Measurements from ENCODE around the gene PGF. TPM values are rescaled to one million over a fixed set of nuclear protein-coding genes. Genes with fewer than 3 reads are reported as not detected.
A peak's percentile ranks its signal among the peaks of the same experiment; 100 is the strongest.
"Not testable (repeated sequence)": the region's sequence is repeated elsewhere in the genome, so short reads cannot be mapped to it uniquely, and the experiment has no call there.

The PGF gene
- 3.9 TPM for polyA plus RNA-seq (2012; ENCODE audit: low read depth, missing spikeins)

GRCh38 chr14:74955229-74956026 lies at the start of gene PGF:
Gene PGF (minus strand): TSS chr14:74955597. CDS start chr14:74955242, 355 bp downstream.
- FAIRE-seq (peak; percentile 9), DNase-seq (ENCODE audit: insufficient read length, low spot score) (no peak)
- TF ChIP-seq PAX5 (IDR thresholded peaks at IDR 0.05; ENCODE audit: insufficient read depth, low read length, severe bottlenecking) (no peak), POLR2AphosphoS5 (IDR thresholded peaks at IDR 0.05; ENCODE audit: low read depth, low read length) (no peak), TAF1 (IDR thresholded peaks at IDR 0.05; ENCODE audit: low read depth, low read length) (no peak), POLR2A (IDR thresholded peaks at IDR 0.05; ENCODE audit: low read depth, low read length) (no peak), POU2F2 (IDR thresholded peaks at IDR 0.05; ENCODE audit: low read depth, low read length) (no peak), SPI1 (IDR thresholded peaks at IDR 0.05; ENCODE audit: low read depth, low read length) (no peak)

GRCh38 chr14:75003250-75004027 lies 48.0 kb upstream of the PGF start:
- peak; percentile 66 for FAIRE-seq
- TF ChIP-seq PAX5 (IDR thresholded peaks at IDR 0.05; ENCODE audit: insufficient read depth, low read length, severe bottlenecking) (no peak), POLR2AphosphoS5 (IDR thresholded peaks at IDR 0.05; ENCODE audit: low read depth, low read length) (no peak; the same call in 1 of the 2 replicates), SPI1 (IDR thresholded peaks at IDR 0.05; ENCODE audit: low read depth, low read length) (no peak), POLR2A (IDR thresholded peaks at IDR 0.05; ENCODE audit: low read depth, low read length) (no peak), TAF1 (IDR thresholded peaks at IDR 0.05; ENCODE audit: low read depth, low read length) (no peak)
- no peak for DNase-seq (ENCODE audit: insufficient read length, low spot score)

GRCh38 chr14:75002392-75003249 lies 47.2 kb upstream of the PGF start, which contains the start of gene EIF2B2:
Gene EIF2B2 (plus strand): TSS chr14:75002921. CDS start chr14:75002991, 70 bp downstream.
- DNase-seq (ENCODE audit: insufficient read length, low spot score) (peak; percentile 91), FAIRE-seq (peak; percentile 99)
- TF ChIP-seq PAX5 (IDR thresholded peaks at IDR 0.05; ENCODE audit: insufficient read depth, low read length, severe bottlenecking) (peak; percentile 20), SPI1 (IDR thresholded peaks at IDR 0.05; ENCODE audit: low read depth, low read length) (0 out of 2 replicates have a peak, but pooled peaks have one; percentile 44), POLR2A (IDR thresholded peaks at IDR 0.05; ENCODE audit: low read depth, low read length) (peak; percentile 40; the same call in 1 of the 2 replicates), POU2F2 (IDR thresholded peaks at IDR 0.05; ENCODE audit: low read depth, low read length) (no peak), TAF1 (IDR thresholded peaks at IDR 0.05; ENCODE audit: low read depth, low read length) (no peak), POLR2AphosphoS5 (IDR thresholded peaks at IDR 0.05; ENCODE audit: low read depth, low read length) (peak; percentile 62; the same call in 1 of the 2 replicates)

GRCh38 chr14:75001899-75002298 lies 46.5 kb upstream of the PGF start:
- TF ChIP-seq SPI1 (IDR thresholded peaks at IDR 0.05; ENCODE audit: low read depth, low read length) (no peak), TAF1 (IDR thresholded peaks at IDR 0.05; ENCODE audit: low read depth, low read length) (no peak), PAX5 (IDR thresholded peaks at IDR 0.05; ENCODE audit: insufficient read depth, low read length, severe bottlenecking) (no peak), POU2F2 (IDR thresholded peaks at IDR 0.05; ENCODE audit: low read depth, low read length) (no peak), POLR2AphosphoS5 (IDR thresholded peaks at IDR 0.05; ENCODE audit: low read depth, low read length) (no peak), POLR2A (IDR thresholded peaks at IDR 0.05; ENCODE audit: low read depth, low read length) (no peak)
- FAIRE-seq = no peak
- no peak for DNase-seq (ENCODE audit: insufficient read length, low spot score)

GRCh38 chr14:75001261-75001660 lies 45.9 kb upstream of the PGF start:
- no peak for TF ChIP-seq POLR2A (IDR thresholded peaks at IDR 0.05; ENCODE audit: low read depth, low read length)
- TF ChIP-seq TAF1 (IDR thresholded peaks at IDR 0.05; ENCODE audit: low read depth, low read length) = no peak
- TF ChIP-seq SPI1 (IDR thresholded peaks at IDR 0.05; ENCODE audit: low read depth, low read length) = no peak
- TF ChIP-seq POLR2AphosphoS5 (IDR thresholded peaks at IDR 0.05; ENCODE audit: low read depth, low read length) = no peak
- TF ChIP-seq POU2F2 (IDR thresholded peaks at IDR 0.05; ENCODE audit: low read depth, low read length) = no peak
- no peak for TF ChIP-seq PAX5 (IDR thresholded peaks at IDR 0.05; ENCODE audit: insufficient read depth, low read length, severe bottlenecking)
- DNase-seq (ENCODE audit: insufficient read length, low spot score) (no peak), FAIRE-seq (no peak)

- FAIRE-seq; DNase-seq (ENCODE audit: insufficient read length, low spot score): not testable (repeated sequence)
Observed at GRCh38 chr14:74995781-74996180, 40.4 kb upstream of the PGF start.

GRCh38 chr14:74994182-74994581 lies 38.8 kb upstream of the PGF start:
- not testable (repeated sequence) for DNase-seq (ENCODE audit: insufficient read length, low spot score); FAIRE-seq

- no peak for TF ChIP-seq SPI1 (IDR thresholded peaks at IDR 0.05; ENCODE audit: low read depth, low read length)
- TF ChIP-seq TAF1 (IDR thresholded peaks at IDR 0.05; ENCODE audit: low read depth, low read length) = no peak
- no peak for TF ChIP-seq POU2F2 (IDR thresholded peaks at IDR 0.05; ENCODE audit: low read depth, low read length)
- TF ChIP-seq POLR2AphosphoS5 (IDR thresholded peaks at IDR 0.05; ENCODE audit: low read depth, low read length) = no peak
- no peak for TF ChIP-seq POLR2A (IDR thresholded peaks at IDR 0.05; ENCODE audit: low read depth, low read length)
- TF ChIP-seq PAX5 (IDR thresholded peaks at IDR 0.05; ENCODE audit: insufficient read depth, low read length, severe bottlenecking) = no peak
- FAIRE-seq (no peak), DNase-seq (ENCODE audit: insufficient read length, low spot score) (no peak)
Observed at GRCh38 chr14:74988993-74989392, 33.6 kb upstream of the PGF start.

GRCh38 chr14:74988131-74988530 lies 32.7 kb upstream of the PGF start:
- no peak for TF ChIP-seq TAF1 (IDR thresholded peaks at IDR 0.05; ENCODE audit: low read depth, low read length)
- TF ChIP-seq POLR2A (IDR thresholded peaks at IDR 0.05; ENCODE audit: low read depth, low read length) = no peak
- TF ChIP-seq POU2F2 (IDR thresholded peaks at IDR 0.05; ENCODE audit: low read depth, low read length) = no peak
- TF ChIP-seq POLR2AphosphoS5 (IDR thresholded peaks at IDR 0.05; ENCODE audit: low read depth, low read length) = no peak
- no peak for TF ChIP-seq PAX5 (IDR thresholded peaks at IDR 0.05; ENCODE audit: insufficient read depth, low read length, severe bottlenecking)
- no peak for TF ChIP-seq SPI1 (IDR thresholded peaks at IDR 0.05; ENCODE audit: low read depth, low read length)
- no peak for FAIRE-seq
- DNase-seq (ENCODE audit: insufficient read length, low spot score) = no peak
